Keratinocyte (primary cell): ENCODE results near the gene DEFB110.

Experiments
- CTCF ChIP-seq, 3 experiments: IDR thresholded peaks in 1 of 3; conservative IDR thresholded peaks in 1 of 3; optimal IDR thresholded peaks in 1 of 3; 2 replicates in 2 of 3; 3 replicates in 1 of 3; pipeline versions ENCODE3 to v1.5.1; 2011; ENCODE audit warnings: low read length in 3 of 3, mild to moderate bottlenecking in 3 of 3, moderate library complexity in 2 of 3, control low read depth in 1 of 3, inconsistent platforms in 1 of 3; ENCODE audit not compliant: insufficient read depth in 2 of 3; ENCODE audit errors: extremely low read depth in 1 of 3
- EZH2 ChIP-seq: IDR thresholded peaks from one replicate; pipeline ENCODE4 v1.6.1; 2012; ENCODE audit warnings: inconsistent platforms, mild to moderate bottlenecking, low read length, moderate library complexity

- TF ChIP-seq CTCF (optimal IDR thresholded peaks at IDR 0.05 in 1 of 3, IDR thresholded peaks at IDR 0.05 in 1 of 3, conservative IDR thresholded peaks at IDR 0.05 in 1 of 3; ENCODE audit: extremely low read depth in 1 of 3, insufficient read depth in 2 of 3, low read length in 3 of 3) (no peak), EZH2 (no peak)
Measured at GRCh38 chr6:49988900-49989299, 32.9 kb downstream of the DEFB110 start.
